Measurements from ENCODE around the gene LASP1NB.

Gene LASP1NB

DNA sequence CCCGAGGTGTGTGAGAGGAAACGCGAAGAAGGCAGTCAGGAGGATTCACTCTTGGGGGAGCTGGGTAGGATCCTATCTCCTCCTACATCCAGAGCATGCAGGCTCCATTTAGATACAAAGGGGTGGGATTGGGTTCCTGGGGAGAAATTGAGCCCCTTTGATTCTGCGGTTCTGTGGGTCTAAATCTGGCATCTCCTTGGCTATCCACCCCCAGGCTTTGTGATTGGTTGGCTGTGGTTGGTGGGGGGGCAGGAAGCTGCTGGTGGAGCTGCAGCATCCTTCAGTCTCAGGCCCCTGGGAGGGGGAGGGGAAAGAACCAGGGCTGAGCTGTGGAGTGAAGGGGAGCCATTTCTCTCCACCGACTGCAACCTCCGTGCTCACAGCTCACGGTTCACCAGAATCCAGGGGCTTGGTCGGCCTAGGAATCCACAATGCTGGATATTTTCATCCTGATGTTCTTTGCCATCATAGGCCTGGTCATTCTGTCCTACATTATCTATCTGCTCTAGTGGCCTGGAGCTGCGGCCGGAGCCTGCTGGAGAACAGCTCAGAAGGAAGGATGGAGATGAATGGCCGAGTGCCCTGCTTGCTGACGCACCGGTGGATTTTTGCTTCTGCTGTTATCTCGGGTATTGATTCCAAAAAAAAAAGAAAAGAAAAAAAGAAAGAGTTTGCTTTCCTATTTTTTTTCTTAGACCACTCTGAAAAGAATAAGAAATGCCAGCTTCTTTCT lies at the start of gene LASP1NB:
LASP1NB (plus strand) TSS at position 352 of the 733 bp plus-strand sequence.
- peak; percentile 8 for FAIRE-seq

DNA sequence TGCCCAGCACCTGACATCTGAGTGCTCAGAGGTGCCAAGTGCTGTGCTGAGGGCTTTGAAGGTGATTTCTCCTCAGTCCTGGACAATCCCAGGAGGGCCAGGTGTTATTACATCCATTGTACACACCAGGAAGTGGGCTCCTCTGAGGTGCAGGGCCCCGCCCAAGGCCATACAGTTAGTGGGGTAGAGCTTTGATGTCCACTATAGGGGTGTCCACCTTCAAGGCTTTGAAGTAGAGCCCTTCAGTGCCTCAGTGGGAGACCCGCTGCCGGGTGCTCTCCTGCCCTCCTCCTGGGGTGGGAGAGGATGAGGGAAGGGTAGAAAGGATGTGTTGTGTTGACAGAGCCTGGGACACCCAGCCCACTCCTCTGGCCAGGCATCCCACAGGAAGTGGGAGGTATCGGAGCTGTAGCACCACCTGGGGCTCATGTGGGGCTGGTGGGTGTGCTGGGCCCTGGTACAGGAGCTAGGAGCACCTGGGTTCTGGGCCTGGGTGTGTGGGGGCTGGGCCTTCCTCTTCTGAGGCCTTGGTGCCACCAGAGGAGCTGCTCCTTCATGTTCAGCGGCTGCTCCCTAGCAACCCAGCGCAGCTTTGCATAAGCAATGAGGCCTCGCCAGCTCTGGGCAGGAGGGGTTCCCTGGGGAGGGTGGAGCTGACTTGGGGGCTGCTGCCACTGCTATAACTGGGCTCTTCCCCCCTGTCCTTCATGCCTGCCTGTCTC lies 48.1 kb upstream of the LASP1NB start:
- no peak for FAIRE-seq

DNA sequence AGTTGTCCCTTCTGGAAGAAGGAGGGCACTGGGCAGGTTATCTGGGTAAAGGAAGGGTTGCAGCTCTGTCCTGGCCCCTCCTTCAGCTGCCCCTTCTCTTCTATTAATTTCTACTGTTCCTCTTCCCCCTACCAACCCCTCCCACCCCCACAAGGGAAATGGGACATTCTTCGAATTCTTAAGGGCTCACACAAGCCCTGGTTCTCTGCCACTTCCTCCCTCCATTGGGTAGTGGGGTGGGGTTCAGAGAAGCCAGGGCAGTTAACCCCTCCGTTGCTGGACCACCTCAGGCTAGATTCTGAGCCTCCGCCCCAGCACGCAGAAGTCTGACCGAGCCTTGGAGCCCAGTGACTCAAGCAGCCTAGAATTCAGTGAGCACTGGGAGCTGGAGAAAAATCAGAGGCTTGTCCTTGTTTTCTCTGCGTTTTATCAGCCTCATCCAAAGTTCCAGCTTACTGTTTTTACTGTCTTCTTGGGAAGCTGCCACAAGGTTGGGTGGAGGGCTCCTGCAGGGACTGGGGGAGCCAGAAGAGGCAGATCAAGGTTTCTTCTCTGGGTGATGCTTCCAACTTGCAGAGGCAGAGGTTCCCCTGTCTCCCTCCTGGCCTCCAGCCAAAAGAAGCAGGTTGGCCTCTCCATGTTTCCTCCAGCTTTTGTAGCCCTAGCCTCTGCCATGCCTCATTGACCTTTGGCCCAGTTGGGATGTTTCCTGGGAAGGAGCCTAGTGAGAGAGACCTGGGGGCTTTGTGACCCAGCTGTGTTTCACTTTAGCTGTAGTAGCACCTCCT lies 45.3 kb upstream of the LASP1NB start:
- FAIRE-seq, result peak; percentile 95

DNA sequence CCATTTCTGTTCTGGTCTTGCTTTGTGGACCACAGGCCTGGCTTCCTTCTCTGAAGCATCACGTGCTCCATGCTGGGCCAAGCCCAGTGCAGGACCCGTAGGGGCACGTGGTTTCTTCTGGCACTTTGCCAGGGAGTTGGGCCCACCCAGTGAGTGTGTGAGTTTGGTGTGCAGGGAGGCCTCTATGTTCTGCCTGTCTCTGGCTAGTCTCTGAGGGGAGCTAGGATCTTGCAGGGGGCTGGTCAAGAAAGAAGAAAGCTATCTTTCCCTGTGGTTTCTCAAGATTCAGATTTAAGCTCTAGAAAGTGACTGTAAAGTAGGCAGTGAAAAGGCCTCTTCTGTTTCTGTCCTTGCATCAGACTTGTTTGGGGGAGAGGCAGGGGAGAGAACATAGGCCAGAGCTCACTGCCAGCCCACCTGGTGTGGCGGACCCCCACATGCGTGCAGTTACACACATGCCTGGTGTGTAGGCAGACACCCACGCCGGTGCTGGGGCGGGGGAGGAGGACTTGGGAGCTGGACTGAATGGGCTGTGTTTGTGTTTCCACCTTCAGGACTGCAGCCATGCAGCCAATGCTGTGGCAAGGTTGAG lies 43.7 kb upstream of the LASP1NB start:
- FAIRE-seq, result no peak

DNA sequence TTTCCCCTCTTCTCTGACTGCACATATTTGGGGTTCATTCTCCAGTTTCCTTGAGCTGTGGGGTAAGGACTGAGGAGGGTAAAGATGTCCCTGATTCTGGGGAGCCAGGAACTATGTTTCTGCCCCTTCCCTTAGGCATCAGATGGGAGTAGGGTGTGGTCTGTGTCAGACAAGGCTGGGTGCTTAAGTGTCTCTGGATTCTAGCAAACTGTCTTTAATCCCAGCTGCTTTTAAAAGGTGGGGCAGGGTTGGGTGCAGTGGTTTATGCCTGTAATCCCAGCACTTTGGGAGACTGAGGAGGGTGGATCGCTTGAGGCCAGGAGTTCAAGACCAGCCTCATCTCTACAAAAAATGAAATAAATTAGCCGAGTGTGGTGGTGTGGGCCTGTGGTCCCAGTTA lies 42.5 kb upstream of the LASP1NB start:
- FAIRE-seq, result no peak

DNA sequence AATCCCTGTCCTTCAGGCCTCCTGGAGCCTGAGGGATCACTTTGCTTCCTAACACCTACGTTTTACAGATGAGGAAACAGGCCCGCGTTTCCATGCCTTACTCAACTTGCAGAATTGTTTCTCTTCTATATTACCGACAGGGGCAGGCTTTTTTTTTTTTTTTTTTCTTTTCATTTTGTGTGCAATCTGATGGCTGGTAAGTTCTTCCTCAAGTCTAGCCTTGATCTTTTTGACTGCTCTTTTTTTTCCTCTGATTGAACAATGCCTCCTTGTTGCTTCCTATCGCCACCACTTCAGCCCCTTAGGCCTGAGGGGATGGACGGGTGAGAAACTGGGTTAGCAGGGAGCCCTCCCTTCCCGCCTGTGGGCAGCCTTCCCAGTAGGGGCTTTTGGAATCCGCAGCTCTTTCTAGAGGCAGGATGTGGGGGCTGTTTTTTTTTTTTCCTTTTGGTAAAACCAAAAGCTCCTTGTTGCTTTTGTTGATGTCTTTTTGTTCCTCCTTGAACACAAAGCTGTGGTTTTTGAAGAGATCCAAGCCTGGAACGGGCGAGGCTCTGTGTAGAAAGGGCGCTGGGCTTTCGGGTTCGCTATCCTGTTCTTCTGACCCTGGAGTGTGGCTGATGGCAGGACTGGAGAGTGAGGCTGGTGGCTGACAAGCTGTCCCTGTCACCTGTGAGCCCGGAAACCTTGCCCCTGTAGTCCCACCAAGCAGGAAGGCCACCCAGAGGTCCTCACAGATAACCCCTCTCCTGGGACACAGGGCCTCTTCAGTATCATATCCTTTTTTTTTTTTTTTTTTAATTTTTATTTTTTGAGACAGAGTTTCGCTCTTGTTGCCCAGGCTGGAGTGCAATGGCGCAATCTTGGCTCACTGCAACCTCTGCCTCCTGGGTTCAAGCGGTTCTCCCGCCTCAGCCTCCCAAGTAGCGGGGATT lies 41.6 kb upstream of the LASP1NB start:
- peak; percentile 75 for FAIRE-seq

DNA sequence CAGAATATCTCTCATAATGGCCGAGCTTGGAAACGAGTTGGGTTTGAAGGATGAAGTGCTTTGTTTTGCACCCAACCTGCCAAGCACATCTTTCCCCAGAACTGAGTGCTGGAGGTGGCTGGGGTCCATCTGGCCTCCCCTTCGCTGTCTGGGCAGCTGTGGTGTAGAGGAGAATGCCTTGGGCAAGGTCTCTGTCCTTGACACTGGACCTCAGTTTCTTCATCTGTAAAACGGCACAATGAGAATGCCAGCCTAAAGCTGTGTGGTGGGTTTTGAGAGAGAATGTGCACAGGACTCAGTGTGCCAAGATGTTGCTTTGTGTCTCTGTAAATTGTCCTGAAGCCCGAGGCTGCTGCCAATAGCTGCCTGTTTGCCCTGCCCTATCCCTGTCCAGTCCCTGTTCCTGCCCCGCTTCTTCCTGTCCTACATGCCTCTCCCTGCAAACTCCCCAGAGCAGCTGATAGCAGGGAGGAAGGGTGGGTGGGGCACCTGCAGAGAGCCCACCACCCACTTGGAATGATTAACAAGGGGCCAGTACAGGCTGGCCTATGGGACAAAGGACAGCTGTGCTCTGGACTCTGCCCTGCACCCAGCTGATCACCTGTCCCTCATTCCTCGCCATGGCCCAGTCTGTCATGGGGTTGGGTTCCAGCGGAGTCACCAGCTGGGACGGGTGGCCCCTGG lies 40.2 kb upstream of the LASP1NB start:
- FAIRE-seq, result no peak

DNA sequence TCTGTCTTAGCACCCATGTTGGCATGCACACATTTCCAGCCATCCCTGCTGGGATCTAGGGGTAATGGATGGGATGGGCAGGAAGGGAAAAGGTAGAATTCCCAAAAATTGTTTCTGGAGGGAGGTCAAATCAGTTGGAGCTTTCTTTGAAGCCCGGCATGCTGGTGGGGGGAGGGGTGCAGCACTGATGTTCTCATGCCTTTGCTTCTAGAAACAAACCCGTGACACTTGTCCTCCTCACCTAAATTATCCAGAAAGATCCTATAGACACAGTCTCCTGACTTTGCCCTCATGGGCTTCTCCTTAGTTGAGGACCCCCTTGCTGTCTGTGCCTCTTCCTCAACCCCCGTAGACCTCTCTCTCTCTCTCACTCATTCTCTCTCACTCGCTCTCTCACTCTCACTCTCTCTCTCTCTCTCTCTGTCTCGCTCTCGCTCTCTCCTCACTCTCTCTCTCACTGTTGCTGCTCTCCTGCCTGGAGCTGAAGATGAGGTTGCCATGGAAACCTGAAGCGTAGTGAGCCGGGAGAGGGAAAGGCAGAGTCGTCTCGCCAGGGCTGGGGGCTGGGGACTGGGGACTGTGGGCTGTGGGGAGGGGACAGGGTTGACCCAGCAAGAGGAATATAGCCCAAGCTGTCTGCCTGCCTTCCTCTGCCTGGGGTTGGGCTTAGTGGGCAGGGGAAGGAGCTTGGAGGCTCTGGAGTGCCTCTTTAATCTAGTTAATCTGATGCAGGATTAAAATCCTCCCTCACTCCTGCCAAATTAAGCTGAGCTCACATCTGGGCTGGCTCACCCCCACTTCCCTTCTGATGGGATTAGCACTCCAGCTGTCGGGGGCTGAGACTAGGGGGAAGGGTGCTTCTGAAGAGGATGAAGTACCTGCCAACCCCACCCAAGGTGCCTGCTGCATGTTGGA lies 39.4 kb upstream of the LASP1NB start:
- no peak for FAIRE-seq

DNA sequence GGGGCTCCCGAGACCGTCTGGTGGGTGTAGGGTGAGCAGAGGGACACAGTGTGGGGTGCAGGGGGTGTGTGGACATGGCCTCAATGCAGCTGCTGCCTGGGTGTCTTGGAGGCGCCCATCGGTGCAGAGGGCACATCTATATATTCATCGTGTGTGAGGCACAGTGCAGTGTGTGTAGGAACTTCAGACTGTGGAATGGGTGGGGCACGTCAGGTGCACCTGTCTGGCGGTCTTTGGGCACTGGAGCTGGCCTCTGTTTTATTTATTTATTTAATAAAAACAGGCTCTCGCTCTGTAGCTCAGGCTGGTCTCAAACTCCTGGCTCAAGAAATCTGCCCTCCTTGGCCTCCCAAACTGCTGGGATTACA lies 38.8 kb upstream of the LASP1NB start:
- no peak for FAIRE-seq

DNA sequence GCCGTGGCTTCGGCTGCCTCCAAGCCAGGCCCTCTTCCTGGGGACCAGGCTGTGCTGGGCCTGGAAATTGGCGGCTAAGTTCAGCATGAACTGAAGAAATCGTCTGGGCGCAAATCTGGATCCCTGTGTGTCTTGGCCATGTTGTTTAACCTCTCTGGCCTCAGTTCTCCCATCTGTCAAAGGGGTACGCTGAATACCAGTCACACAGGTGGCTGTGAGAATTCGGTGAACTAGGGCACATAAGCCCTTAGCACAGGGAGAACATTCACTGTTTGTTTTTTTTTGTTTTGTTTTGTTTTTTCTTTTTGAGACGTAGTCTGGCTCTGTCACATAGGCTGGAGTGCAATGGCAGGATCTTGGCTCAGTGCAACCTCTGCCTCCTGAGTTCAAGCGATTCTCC lies 36.6 kb upstream of the LASP1NB start:
- no peak for FAIRE-seq

DNA sequence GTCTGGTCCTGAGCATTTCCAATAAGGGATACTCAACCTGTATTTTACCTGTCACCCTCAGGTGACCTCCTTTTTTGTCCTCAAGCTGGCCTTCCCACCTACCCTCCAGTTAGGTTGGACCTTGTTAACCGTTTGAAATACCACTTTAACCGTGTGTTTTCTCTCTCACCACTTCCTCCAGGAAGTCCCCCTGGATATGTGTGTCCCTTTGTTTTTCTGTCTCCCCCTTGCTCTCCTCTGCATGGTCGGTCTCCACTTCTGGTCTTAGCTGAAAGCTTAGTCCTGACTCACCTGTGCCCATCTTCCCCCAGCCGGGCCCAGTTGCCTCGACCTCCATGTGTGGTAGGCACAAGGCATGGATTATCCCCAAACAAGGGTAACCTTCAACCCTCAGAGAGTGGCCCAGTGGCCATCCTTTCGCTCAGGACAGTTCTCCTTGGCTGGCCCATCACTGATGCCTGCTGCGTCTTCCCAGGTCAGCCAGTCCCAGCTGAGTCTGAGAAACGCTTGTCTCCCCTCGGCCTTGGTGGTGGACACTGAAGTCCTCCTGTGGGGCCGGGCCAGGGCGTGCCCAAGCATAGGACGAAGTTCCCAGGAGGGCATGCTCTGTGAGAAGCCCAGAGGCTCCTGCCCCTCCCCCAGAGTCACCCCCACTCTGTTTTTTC lies 35.5 kb upstream of the LASP1NB start:
- FAIRE-seq, result no peak

DNA sequence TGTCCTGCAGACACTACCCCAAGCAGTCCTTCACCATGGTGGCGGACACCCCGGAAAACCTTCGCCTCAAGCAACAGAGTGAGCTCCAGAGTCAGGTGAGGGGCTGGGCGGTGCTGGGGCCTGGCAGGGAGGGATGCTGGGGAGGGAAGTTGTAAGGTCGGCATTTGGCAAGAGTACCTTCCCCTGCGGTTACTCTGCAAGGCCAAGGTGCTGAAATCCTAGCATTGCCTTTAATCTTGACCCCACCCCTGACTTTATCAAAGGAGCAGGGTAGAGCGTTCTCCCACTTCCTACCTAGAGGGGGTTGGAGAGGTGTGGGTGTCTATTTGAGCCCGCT lies 35.0 kb upstream of the LASP1NB start:
- no peak for FAIRE-seq

DNA sequence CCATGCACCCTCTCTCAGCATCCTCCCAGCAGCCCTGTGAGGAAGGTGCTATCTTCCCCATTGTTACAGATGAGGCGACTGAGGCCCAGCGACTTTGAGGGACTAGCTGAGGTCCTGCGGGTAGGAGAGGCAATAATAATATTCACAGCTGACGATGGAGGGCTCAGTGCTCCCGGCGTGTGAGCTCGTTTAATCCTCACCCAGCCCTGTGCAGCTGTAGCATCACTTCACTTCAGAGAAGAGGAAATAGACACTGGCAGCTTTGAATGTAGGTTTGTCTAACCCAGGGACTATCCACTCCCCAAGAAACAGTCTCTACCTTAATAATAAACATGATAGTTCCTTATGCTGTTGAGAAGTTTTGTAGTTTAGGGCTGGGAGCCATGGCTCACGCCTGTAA lies 34.0 kb upstream of the LASP1NB start:
- FAIRE-seq, result no peak

DNA sequence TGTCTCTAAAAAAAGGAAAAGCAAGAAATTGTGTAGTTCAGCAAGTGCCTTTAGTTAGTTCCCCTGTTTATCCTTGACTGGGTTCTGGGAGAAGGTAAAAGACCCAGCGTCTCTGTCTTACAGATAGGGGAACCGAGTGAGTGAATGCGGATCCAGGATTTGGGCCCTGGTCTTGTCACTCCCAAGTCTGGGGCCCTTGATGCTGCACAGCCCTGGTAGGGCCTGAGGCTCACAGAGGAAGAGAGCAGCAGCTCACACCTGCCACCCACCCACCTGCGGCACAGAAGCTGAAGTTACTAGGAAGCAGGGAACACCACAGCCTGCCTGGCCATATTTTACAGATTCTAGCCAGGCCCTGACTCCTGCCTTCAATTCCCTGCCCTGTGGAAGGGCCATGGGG lies 33.3 kb upstream of the LASP1NB start:
- no peak for FAIRE-seq

DNA sequence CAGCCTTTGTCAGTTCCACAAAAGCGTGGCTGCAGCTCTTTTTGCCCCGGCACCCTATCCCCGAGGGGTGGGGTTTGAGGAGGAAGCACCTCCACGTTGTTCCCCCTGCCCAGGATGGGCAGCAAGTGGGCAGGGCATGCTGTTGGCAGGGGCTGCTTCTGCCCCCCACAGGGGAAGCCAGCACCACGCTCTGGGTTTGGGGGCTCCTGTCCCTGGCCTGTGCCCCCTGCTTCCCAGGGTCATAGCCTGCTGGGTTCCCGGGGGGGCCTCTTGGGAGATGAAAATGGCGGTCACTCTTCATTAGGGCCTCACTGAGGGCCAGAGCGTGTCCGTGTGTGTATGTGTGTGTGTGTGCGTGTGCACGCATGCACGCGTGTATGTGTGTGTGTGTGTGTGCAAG lies 32.8 kb upstream of the LASP1NB start:
- FAIRE-seq, result no peak

DNA sequence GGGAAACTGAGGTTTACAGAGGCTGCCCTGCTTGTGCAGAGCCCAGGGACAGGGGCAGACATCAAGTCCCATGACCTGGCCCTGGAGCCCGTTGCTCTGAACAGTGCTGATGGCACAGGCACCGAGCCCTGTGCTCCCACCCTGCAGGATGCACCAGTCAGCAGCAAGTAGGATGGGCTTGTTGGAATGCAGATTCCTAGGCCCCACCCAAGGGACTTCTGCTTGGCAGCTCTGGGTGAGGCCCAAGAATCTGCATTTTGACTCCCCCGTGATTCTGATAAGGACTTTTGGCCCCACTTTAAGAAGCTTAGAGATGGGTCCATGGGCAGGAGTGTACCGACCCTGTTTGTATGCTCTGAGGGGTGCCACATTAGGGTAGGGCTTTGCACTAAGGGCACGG lies 32.3 kb upstream of the LASP1NB start:
- no peak for FAIRE-seq

DNA sequence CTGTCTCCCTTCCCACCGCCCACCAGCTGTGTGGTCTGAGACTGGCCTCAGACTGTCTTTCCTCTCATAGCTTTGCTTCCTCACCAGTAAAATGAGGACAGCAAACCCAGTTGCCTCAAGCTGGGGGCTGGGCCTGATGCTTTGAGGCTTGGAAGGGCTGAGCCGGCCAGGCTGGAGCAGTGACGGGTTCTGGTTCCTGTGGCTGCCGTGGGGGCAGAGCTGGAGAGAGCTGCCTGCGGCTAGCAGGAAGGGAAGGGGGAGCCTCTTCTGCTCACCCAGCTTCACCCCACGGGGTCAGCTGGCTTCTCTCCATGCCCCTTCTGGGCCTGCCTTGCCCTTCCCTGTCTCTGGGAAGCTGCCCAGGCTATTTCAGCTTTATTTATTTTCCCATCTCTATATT lies 31.8 kb upstream of the LASP1NB start:
- no peak for FAIRE-seq

DNA sequence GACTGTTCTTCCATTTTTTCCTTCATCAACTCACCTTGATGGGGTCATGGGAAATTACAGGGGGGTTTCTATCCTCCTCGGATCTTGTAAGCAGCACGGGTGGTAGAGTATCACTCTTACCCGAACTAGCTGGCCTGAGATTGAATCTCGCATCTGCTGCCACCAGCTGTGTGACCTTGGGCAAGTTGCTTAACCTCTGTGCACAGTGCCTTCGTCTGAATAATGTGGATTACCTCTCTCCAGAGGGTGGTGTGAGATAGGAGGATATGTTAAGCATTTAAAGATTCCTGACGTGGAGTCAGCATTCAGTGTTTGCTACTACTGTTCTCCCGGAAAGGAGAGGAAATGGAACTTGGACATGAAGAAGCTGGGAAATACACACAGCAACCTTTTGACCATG lies 31.1 kb upstream of the LASP1NB start:
- FAIRE-seq, result no peak

DNA sequence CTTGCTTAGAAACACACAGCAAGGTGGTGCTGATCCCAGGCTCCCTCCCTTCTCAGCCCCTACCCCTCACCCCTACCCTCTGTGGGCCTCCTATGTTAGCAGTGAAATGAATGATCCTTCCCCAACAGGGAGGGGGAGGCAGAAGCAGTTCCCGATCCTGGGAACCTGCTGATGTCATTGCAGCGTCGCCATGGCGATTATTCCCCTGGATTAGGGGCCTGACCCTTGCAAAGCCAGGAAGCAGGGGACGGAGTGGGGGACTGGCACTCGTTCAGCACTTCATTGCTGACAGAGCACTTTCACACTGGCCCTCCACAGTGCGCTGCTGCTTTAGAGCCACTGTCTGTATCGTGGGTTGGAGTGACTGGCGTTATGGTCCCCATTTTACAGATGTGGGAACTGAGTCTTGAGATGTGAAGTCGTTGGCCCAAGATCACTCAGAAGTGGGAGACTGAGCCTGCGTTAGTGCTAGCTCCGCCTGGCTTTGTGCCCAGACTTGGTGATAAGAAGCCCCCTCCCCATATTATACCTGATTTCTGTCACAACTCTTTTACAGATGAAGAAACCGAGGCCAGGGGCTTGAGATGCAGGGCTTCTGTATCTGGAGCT lies 29.0 kb upstream of the LASP1NB start:
- no peak for FAIRE-seq

DNA sequence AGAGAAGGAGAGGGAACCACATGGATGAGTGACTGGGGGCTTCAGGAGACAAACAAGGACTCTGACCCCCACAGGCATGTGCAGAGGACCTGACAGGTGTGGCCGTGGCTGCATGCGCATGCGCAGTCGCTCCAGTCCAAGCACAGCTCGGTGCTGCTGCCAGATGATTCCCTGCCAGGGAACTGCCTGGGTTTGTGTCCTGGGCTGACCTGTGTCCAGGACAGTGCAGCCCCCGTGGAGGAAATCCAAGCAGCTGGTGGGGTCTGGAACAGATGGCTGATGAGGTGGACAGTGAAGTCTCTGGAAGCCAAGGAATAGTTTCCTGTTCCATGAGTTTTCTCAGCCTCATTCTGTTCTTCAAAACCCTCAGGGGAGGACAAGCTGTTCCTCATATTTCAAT lies 28.2 kb upstream of the LASP1NB start:
- no peak for FAIRE-seq

All from G401.6 (cell line).